ACC112 (cell line): Measurements from ENCODE around the gene RNF126.
"Not testable (repeated sequence)": the region's sequence is repeated elsewhere in the genome, so short reads cannot be mapped to it uniquely, and the experiment has no call there.

ENCODE experiments used
- H2AFZ ChIP-seq: fragments of 200-600 bp; sonication (generic); one replicate; pipeline ENCODE4 v1.6.0; 2017; ENCODE audit warnings: antibody characterized with exemption, low read length; ENCODE audit not compliant: unreplicated experiment
- H3K27ac ChIP-seq: fragments of 200-600 bp; sonication (generic); 2 replicates; pipeline ENCODE4 v1.5.1; 2014; ENCODE audit warnings: low read depth, mild to moderate bottlenecking, antibody characterized with exemption, low read length, moderate library complexity
- H3K27me3 ChIP-seq: fragments of 200-600 bp; sonication (generic); 2 replicates; pipeline ENCODE4 v1.6.1; 2014; ENCODE audit warnings: mild to moderate bottlenecking, antibody characterized with exemption, low read length, moderate library complexity, mixed read lengths; ENCODE audit not compliant: insufficient read depth
- H3K36me3 ChIP-seq: fragments of 200-600 bp; sonication (generic); 2 replicates; pipeline ENCODE4 v1.6.1; 2016; ENCODE audit warnings: mild to moderate bottlenecking, antibody characterized with exemption, low read length, moderate library complexity, mixed read lengths; ENCODE audit not compliant: insufficient read depth
- H3K4me1 ChIP-seq: fragments of 200-600 bp; sonication (generic); one replicate; pipeline ENCODE4 v1.6.1; 2016; ENCODE audit warnings: low read length, mixed read lengths; ENCODE audit not compliant: insufficient read depth, unreplicated experiment, control insufficient read depth
- H3K4me3 ChIP-seq: fragments of 200-600 bp; sonication (generic); 2 replicates; pipeline ENCODE4 v1.5.1; 2014; ENCODE audit warnings: mild to moderate bottlenecking, low read depth, low read length
- H3K79me2 ChIP-seq: fragments of 200-600 bp; sonication (generic); one replicate; pipeline ENCODE4 v1.6.0; 2016; ENCODE audit warnings: low read length; ENCODE audit not compliant: control insufficient read depth, unreplicated experiment, insufficient read depth

RNF126 gene

GRCh38 chr19:702847-703246 lies 39.8 kb upstream of the RNF126 start:
- H3K4me3 ChIP-seq, H3K27ac ChIP-seq: not testable (repeated sequence)

GRCh38 chr19:699885-700284 lies 36.9 kb upstream of the RNF126 start:
- not testable (repeated sequence) for H3K4me1 ChIP-seq, H3K79me2 ChIP-seq

More at GRCh38 chr19:702847-703246, 39.8 kb upstream of the RNF126 start:
- not testable (repeated sequence) for H3K4me1 ChIP-seq, H3K36me3 ChIP-seq, H2AFZ ChIP-seq, H3K79me2 ChIP-seq, H3K27me3 ChIP-seq

GRCh38 chr19:698529-698928 lies 35.5 kb upstream of the RNF126 start:
- not testable (repeated sequence) for H3K79me2 ChIP-seq, H3K36me3 ChIP-seq, H3K27ac ChIP-seq, H3K4me1 ChIP-seq, H2AFZ ChIP-seq, H3K4me3 ChIP-seq
- peaks cover 12% of the 10 kb centered on the region; the same call in 1 of the 2 replicates for H3K27me3 ChIP-seq

More at GRCh38 chr19:699885-700284, 36.9 kb upstream of the RNF126 start:
- H2AFZ ChIP-seq, H3K27ac ChIP-seq, H3K27me3 ChIP-seq, H3K4me3 ChIP-seq, H3K36me3 ChIP-seq: not testable (repeated sequence)

DNA sequence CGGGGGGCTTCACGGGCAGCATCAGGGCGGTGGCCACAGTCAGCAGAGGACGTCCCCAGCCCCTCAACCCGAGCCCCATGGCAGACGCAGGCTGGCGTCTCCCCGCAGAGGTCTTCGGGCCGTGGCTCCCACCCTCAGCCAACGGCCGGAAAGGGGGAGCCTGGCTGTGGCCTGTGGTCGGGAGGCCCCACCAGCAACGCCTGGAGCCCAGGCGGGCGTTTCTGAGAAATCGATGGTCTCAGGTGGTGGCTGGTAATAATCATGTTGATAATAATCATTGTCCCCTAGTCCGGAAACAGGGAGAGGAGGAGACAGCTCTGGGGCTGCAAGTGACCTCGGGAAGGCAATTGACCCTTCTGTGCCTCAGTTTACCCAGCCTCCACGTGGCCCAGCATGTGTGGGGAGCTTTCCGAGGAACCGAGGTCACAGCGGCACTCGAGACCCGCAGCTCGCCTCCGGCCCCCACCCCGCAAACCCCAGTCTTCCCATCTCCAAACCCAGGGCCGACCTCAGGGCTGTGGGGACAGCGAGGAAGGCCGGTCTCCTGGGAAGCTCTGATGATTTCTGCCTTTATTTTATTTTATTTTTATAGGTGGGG lies 32.4 kb upstream of the RNF126 start, which contains the start of gene PRSS57:
PRSS57 (minus strand) TSS at position 101 of the 598 bp plus-strand sequence; CDS start at position 79, 22 bp downstream.
- Histone ChIP-seq H3K4me1 (no peaks in the 10 kb centered on the region), H3K27me3 (peaks cover 12% of the 10 kb centered on the region; the same call in 1 of the 2 replicates), H3K36me3 (no peaks in the 10 kb centered on the region), H2AFZ (no peak within 1 kb of the TSS), H3K27ac (no peak within 1 kb of the TSS), H3K4me3 (no peak within 1 kb of the TSS), H3K79me2 (no peaks in the 10 kb centered on the region)

GRCh38 chr19:694481-695351 lies 31.7 kb upstream of the RNF126 start:
- no peak overlapping the region for H3K4me3 ChIP-seq
- H2AFZ ChIP-seq = no peak overlapping the region
- H3K27me3 ChIP-seq = peaks cover 12% of the 10 kb centered on the region; the same call in 1 of the 2 replicates
- no peak overlapping the region for H3K27ac ChIP-seq
- H3K36me3 ChIP-seq = no peaks in the 10 kb centered on the region
- no peaks in the 10 kb centered on the region for H3K4me1 ChIP-seq
- no peaks in the 10 kb centered on the region for H3K79me2 ChIP-seq

- no peak overlapping the region for H3K27ac ChIP-seq
- H3K4me1 ChIP-seq = no peaks in the 10 kb centered on the region
- no peaks in the 10 kb centered on the region for H3K36me3 ChIP-seq
Measured at GRCh38 chr19:690203-690602, 27.2 kb upstream of the RNF126 start.

DNA sequence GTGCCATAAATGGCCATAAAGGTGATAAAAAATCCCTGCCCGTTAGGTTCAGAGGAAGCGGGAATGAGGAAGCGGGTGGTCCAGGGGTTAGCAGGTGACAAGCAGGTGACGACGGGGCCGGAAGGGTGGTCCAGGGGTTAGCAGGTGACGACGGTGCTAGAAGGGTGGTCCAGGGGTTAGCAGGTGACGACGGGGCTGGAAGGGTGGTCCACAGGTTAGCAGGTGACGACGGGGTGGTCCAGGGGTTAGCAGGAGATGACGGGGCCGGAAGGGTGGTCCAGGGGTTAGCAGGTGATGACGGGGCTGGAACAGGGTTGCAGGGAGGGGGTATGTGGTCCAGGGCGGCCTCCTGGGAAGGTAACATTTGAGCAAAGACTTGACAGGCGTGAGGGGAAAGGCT lies 26.0 kb upstream of the RNF126 start:
- H3K36me3 ChIP-seq = no peaks in the 10 kb centered on the region
- no peaks in the 10 kb centered on the region for H3K4me1 ChIP-seq
- H3K79me2 ChIP-seq = no peaks in the 10 kb centered on the region
- no peak overlapping the region for H3K4me3 ChIP-seq
- no peak overlapping the region for H2AFZ ChIP-seq
- H3K27ac ChIP-seq = no peak overlapping the region
- no peaks in the 10 kb centered on the region for H3K27me3 ChIP-seq

More at GRCh38 chr19:690203-690602, 27.2 kb upstream of the RNF126 start:
- Histone ChIP-seq H3K27me3 (peaks cover 7% of the 10 kb centered on the region; the same call in 1 of the 2 replicates), H3K4me3 (no peak overlapping the region), H2AFZ (no peak overlapping the region), H3K79me2 (no peaks in the 10 kb centered on the region)

DNA sequence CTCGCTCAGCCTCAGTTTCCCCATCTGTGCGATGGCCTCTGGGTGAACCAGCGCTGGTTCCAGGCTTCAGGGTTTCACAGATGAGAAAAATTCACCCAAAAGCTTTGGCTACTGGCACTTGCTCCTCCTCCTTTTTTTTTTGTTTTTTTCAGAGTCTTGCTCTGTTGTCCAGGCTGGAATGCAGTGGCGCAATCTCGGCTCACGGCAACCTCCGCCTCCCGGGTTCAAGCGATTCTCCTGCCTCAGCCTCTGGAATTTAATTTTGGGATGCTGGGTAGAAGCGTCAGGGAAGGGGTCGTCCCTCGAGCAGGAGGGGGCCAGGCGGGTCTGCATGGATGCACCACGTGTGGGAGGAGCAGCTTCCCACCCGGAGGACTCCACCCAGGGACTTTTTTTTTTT lies 25.2 kb upstream of the RNF126 start:
- Histone ChIP-seq H3K79me2 (no peaks in the 10 kb centered on the region), H3K4me3 (no peak overlapping the region), H3K27me3 (no peaks in the 10 kb centered on the region), H3K27ac (no peak overlapping the region), H3K36me3 (no peaks in the 10 kb centered on the region), H3K4me1 (no peaks in the 10 kb centered on the region), H2AFZ (no peak overlapping the region)

- Histone ChIP-seq H3K36me3 (no peaks in the 10 kb centered on the region), H3K27me3 (no peaks in the 10 kb centered on the region)
Measured at GRCh38 chr19:687569-688166, 24.7 kb upstream of the RNF126 start.

DNA sequence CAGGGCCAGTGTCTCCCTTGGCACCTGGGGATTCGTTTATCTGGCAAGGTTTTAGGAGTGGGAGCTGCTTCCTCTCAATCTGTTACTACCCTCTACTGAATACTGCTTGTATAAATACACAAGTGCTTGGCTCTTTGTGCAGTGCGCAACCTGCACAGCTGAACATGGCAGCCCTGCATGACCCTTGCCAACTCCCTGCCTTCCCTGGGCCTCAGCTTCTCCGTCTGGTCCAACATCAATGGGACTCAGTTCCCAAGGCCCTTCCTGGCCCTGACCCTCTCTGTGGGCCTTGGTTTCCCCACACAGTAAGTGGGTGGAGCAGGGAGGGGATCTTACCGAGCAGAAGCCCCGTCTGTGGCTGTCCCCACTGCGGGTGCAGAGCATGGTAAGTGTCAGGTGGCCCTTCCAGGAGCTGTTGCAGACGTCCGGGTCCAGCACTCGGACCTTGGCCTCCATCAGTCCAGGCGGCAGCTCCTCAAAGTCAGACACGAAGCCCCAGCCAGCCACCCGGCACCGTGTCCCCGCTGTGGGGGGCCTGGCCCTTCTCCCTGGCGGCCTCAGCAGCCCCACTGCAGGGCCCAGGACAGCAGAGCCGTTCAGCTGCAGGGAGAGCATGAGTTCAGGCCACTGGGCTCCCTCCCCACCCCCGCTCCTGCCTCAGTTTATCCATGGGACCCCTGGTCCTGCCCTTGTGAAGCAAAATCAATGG lies 23.7 kb upstream of the RNF126 start:
- Histone ChIP-seq H3K4me1 (no peaks in the 10 kb centered on the region), H3K36me3 (no peaks in the 10 kb centered on the region), H3K27ac (no peak overlapping the region), H3K4me3 (no peak overlapping the region), H3K79me2 (no peaks in the 10 kb centered on the region), H2AFZ (no peak overlapping the region), H3K27me3 (no peaks in the 10 kb centered on the region)

More at GRCh38 chr19:687569-688166, 24.7 kb upstream of the RNF126 start:
- H3K79me2 ChIP-seq = no peaks in the 10 kb centered on the region
- H3K4me3 ChIP-seq = no peak overlapping the region
- H3K27ac ChIP-seq = no peak overlapping the region
- H3K4me1 ChIP-seq = no peaks in the 10 kb centered on the region
- no peak overlapping the region for H2AFZ ChIP-seq
